Measurements from ENCODE around the gene HPSE2. TPM values are rescaled to one million over a fixed set of nuclear protein-coding genes. Genes with fewer than 3 reads are reported as not detected.

The HPSE2 gene
- total and polyA plus RNA-seq, 4 donors = 0.05 TPM; not detected in 3

GRCh38 chr10:99234791-99235657 is 628 bp downstream of the HPSE2 start:
- Histone ChIP-seq H3K4me1 (ENCODE audit: control insufficient read depth in 4 of 4, insufficient read depth in 4 of 4, low read length in 3 of 4) (peaks cover 4 to 29% (median 17%) of the 10 kb centered on the region in 4 donors), H3K27ac (ENCODE audit: low read depth in 1 of 2, low read length in 2 of 2) (no peak overlapping the region), H3K9me3 (ENCODE audit: control insufficient read depth in 4 of 4, low read length in 3 of 4) (no peaks in the 10 kb centered on the region), H3K36me3 (ENCODE audit: control insufficient read depth in 4 of 4, insufficient read depth in 3 of 4, low read depth in 1 of 4, low read length in 3 of 4) (no peaks in the 10 kb centered on the region), H3K9ac (ENCODE audit: low read depth in 1 of 2, low read length in 2 of 2) (no peak overlapping the region), H3K27me3 (ENCODE audit: control insufficient read depth in 4 of 4, insufficient read depth in 4 of 4, low read length in 3 of 4) (peaks cover 0 to 28% (median 12%) of the 10 kb centered on the region in 4 donors), H3K4me3 (ENCODE audit: low read depth in 1 of 3, low read length in 3 of 3) (peak overlapping the region in 1 of 3 donors; percentile 35)
- TF ChIP-seq JUND (IDR thresholded peaks at IDR 0.05) (no peak), RXRA (IDR thresholded peaks at IDR 0.05) (no peak), HNF4G (IDR thresholded peaks at IDR 0.05) (no peak)
- 9% methylated on average over 17 of the region's 17 CpGs for WGBS
- no peak for DNase-seq (ENCODE audit: low spot score)

DNA sequence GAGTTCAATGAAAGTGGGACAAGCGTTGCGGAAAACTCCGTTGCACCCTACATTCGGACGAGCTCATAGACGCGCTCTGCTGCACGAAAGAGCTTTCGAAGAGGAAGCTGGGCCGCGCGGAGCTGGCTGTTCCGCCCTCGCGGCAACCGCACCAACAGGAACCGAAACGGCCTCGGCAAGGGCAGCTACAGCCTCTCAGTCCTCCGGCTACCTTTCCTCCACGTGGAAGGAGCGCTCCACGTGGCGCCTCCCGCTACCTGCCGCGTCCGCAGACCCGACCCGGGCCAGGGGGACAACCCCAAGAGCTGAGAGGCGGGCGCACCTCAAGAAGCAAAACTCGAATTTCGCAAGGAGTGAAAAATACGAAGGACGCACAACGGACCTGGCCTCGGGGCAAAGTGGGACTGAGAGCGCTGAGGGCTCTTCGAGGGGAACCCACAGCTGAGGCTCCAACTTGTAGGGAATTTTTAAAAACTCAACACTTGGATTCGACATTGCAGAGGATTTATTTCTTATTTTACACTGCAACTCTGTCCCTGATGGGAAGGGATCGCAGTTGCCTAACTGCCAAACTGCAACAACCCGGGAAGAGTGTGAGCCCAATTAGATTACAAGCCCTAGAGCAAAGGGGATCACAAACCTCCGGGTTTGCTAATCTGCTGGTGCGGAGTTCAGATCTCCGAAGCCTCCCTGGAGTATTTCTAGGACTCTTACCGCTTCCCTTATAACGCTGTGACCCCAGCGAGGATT is 1.4 kb downstream of the HPSE2 start:
- no peaks in the 10 kb centered on the region for H3K36me3 ChIP-seq (ENCODE audit: control insufficient read depth in 4 of 4, insufficient read depth in 3 of 4, low read depth in 1 of 4, low read length in 3 of 4)
- DNase-seq (ENCODE audit: low spot score) = no peak
- WGBS = 3% methylated on average over 49 of the region's 49 CpGs
- TF ChIP-seq SP1 (IDR thresholded peaks at IDR 0.05) (no peak), GABPA (IDR thresholded peaks at IDR 0.05 in 1 of 2, conservative IDR thresholded peaks at IDR 0.05 in 1 of 2) (no peak), REST (IDR thresholded peaks at IDR 0.05) (no peak), YY1 (IDR thresholded peaks at IDR 0.05) (no peak), TAF1 (conservative IDR thresholded peaks at IDR 0.05) (no peak), HNF4G (IDR thresholded peaks at IDR 0.05) (no peak), RXRA (IDR thresholded peaks at IDR 0.05) (no peak), FOXA1 (IDR thresholded peaks at IDR 0.05) (no peak), HNF4A (conservative IDR thresholded peaks at IDR 0.05) (no peak), RAD21 (IDR thresholded peaks at IDR 0.05) (no peak), JUND (IDR thresholded peaks at IDR 0.05) (no peak), ZBTB33 (IDR thresholded peaks at IDR 0.05) (no peak), FOXA2 (IDR thresholded peaks at IDR 0.05) (no peak)
- TF ChIP-seq, protein P1, sequence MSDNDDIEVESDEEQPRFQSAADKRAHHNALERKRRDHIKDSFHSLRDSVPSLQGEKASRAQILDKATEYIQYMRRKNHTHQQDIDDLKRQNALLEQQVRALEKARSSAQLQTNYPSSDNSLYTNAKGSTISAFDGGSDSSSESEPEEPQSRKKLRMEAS (IDR thresholded peaks at IDR 0.05) = no peak
- TF ChIP-seq, protein P2, sequence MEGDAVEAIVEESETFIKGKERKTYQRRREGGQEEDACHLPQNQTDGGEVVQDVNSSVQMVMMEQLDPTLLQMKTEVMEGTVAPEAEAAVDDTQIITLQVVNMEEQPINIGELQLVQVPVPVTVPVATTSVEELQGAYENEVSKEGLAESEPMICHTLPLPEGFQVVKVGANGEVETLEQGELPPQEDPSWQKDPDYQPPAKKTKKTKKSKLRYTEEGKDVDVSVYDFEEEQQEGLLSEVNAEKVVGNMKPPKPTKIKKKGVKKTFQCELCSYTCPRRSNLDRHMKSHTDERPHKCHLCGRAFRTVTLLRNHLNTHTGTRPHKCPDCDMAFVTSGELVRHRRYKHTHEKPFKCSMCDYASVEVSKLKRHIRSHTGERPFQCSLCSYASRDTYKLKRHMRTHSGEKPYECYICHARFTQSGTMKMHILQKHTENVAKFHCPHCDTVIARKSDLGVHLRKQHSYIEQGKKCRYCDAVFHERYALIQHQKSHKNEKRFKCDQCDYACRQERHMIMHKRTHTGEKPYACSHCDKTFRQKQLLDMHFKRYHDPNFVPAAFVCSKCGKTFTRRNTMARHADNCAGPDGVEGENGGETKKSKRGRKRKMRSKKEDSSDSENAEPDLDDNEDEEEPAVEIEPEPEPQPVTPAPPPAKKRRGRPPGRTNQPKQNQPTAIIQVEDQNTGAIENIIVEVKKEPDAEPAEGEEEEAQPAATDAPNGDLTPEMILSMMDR (IDR thresholded peaks at IDR 0.05; ENCODE audit: low read depth, low read length, missing input control) = no peak
- H3K9me3 ChIP-seq (ENCODE audit: control insufficient read depth in 4 of 4, low read length in 3 of 4) = no peaks in the 10 kb centered on the region
- no peak overlapping the region for H3K9ac ChIP-seq (ENCODE audit: low read depth in 1 of 2, low read length in 2 of 2)
- peak overlapping the region in 2 of 3 donors; percentile 35 to 44 for H3K4me3 ChIP-seq (ENCODE audit: low read depth in 1 of 3, low read length in 3 of 3)
- H3K27me3 ChIP-seq (ENCODE audit: control insufficient read depth in 4 of 4, insufficient read depth in 4 of 4, low read length in 3 of 4) = peaks cover 0 to 28% (median 12%) of the 10 kb centered on the region in 4 donors
- H3K27ac ChIP-seq (ENCODE audit: low read depth in 1 of 2, low read length in 2 of 2) = no peak overlapping the region
- peaks cover 4 to 29% (median 17%) of the 10 kb centered on the region in 4 donors for H3K4me1 ChIP-seq (ENCODE audit: control insufficient read depth in 4 of 4, insufficient read depth in 4 of 4, low read length in 3 of 4)
